DOHH2 (cell line): ENCODE results near the gene BTBD1.

Source experiments
- H3F3A ChIP-seq: fragments of 200-600 bp; sonication (generic), shearing (Covaris generic); 2 replicates; pipeline ENCODE4 v1.6.0; 2016; ENCODE audit warnings: antibody characterized with exemption, mild to moderate bottlenecking; ENCODE audit not compliant: control insufficient read depth, insufficient read depth
- H3K27ac ChIP-seq: fragments of 200-600 bp; sonication (generic); 2 replicates; pipeline ENCODE4 v1.5.1; 2014; ENCODE audit warnings: low read depth, mild to moderate bottlenecking, low read length, moderate library complexity
- H3K27me3 ChIP-seq: fragments of 200-600 bp; sonication (generic); 2 replicates; pipeline ENCODE4 v1.6.1; 2014; ENCODE audit warnings: mild to moderate bottlenecking, low read length, mixed read lengths; ENCODE audit not compliant: control insufficient read depth
- H3K36me3 ChIP-seq: fragments of 200-600 bp; sonication (generic); 2 replicates; pipeline ENCODE4 v1.6.1; 2014; ENCODE audit warnings: mild to moderate bottlenecking, low read length, moderate library complexity, mixed read lengths; ENCODE audit not compliant: control insufficient read depth
- H3K4me1 ChIP-seq: fragments of 200-600 bp; sonication (generic); 2 replicates; pipeline ENCODE4 v1.6.1; 2014; ENCODE audit warnings: mild to moderate bottlenecking, low read length, mixed read lengths; ENCODE audit not compliant: control insufficient read depth
- H3K4me2 ChIP-seq: fragments of 200-600 bp; sonication (generic); 2 replicates; pipeline ENCODE4 v1.6.0; 2014; ENCODE audit warnings: mild to moderate bottlenecking, low read length, moderate library complexity
- H3K4me3 ChIP-seq: fragments of 200-600 bp; sonication (generic); 2 replicates; pipeline ENCODE4 v1.5.1; 2014; ENCODE audit warnings: mild to moderate bottlenecking, low read length, mixed read lengths
- H3K79me2 ChIP-seq: fragments of 200-600 bp; sonication (generic); 2 replicates; pipeline ENCODE4 v1.6.1; 2014; ENCODE audit warnings: mild to moderate bottlenecking, low read length, mixed read lengths; ENCODE audit not compliant: control insufficient read depth
- H3K9me2 ChIP-seq: fragments of 200-600 bp; sonication (generic); replicated peaks from 2 replicates; pipeline ENCODE4 v1.6.1; 2014; ENCODE audit warnings: mild to moderate bottlenecking, low read length, mixed read lengths; ENCODE audit not compliant: control insufficient read depth
- H3K9me3 ChIP-seq: fragments of 200-600 bp; sonication (generic); 2 replicates; pipeline ENCODE4 v1.6.1; 2014; ENCODE audit warnings: antibody characterized with exemption, low read length, mixed read lengths; ENCODE audit not compliant: control insufficient read depth, insufficient read depth
- H4K20me1 ChIP-seq: fragments of 200-600 bp; sonication (generic); 2 replicates; pipeline ENCODE4 v1.6.0; 2014; ENCODE audit warnings: low read depth, mild to moderate bottlenecking, antibody characterized with exemption, low read length, moderate library complexity; ENCODE audit not compliant: control insufficient read depth, insufficient read depth
- EZH2phosphoT487 ChIP-seq: fragments of 200-600 bp; sonication (generic); IDR thresholded peaks from 2 replicates; pipeline ENCODE4 v1.6.1; 2017; ENCODE audit warnings: borderline replicate concordance, mild to moderate bottlenecking, antibody characterized with exemption, low read length, moderate library complexity, mixed read lengths
- TF ChIP-seq, protein P1 (sequence below): fragments of 200-600 bp; sonication (generic); IDR thresholded peaks from one replicate; pipeline ENCODE4 v1.5.1; 2014; ENCODE audit warnings: antibody characterized with exemption, mild to moderate bottlenecking, low read depth, low read length; ENCODE audit not compliant: poor library complexity, severe bottlenecking

The BTBD1 gene

DNA sequence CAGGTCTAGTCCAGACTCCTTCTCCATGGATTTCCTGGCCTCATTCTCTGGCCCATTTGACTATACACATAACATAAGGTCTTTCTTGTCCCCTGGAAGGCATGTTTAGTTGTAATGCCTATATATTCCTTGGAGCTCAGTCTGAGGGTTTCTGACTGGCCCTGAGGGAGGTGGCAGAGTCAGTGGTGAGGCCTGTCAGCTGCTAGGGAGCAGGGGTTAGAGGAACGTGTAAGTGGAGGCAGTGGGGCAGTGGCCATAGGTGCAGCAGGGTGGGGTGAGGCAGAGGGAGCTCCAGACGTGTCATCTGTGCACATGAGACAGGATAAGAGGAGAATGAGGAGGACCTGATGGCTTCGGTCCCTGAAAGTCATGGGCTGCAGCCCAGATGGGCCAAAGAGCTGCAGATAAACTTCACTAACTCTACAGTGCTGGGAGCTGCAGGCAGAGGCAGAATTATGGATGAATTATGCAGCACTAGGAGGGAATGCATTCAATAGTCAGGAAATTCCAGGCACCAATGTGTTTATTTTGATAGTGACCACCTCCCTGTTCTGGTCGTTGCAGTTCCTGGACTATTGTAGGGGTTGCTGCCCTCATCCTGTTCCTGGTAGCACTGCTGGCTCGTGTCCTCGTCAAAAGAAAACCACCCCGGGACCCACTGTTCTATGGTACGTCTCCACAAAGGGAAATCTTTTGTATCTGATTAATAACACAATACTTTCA is 45.3 kb upstream of the BTBD1 start:
- H3K9me3 ChIP-seq: no peaks in the 10 kb centered on the region
- peaks cover 14% of the 10 kb centered on the region for H3K4me1 ChIP-seq
- H3K27me3 ChIP-seq: peaks cover 7% of the 10 kb centered on the region; the same call in 1 of the 2 replicates
- TF ChIP-seq EZH2phosphoT487: no peak
- TF ChIP-seq, protein P1, sequence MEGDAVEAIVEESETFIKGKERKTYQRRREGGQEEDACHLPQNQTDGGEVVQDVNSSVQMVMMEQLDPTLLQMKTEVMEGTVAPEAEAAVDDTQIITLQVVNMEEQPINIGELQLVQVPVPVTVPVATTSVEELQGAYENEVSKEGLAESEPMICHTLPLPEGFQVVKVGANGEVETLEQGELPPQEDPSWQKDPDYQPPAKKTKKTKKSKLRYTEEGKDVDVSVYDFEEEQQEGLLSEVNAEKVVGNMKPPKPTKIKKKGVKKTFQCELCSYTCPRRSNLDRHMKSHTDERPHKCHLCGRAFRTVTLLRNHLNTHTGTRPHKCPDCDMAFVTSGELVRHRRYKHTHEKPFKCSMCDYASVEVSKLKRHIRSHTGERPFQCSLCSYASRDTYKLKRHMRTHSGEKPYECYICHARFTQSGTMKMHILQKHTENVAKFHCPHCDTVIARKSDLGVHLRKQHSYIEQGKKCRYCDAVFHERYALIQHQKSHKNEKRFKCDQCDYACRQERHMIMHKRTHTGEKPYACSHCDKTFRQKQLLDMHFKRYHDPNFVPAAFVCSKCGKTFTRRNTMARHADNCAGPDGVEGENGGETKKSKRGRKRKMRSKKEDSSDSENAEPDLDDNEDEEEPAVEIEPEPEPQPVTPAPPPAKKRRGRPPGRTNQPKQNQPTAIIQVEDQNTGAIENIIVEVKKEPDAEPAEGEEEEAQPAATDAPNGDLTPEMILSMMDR: no peak
- H4K20me1 ChIP-seq: no peaks in the 10 kb centered on the region
- H3K4me3 ChIP-seq: no peak overlapping the region
- no peak overlapping the region for H3K27ac ChIP-seq
- H3K9me2 ChIP-seq: no peaks in the 10 kb centered on the region
- no peaks in the 10 kb centered on the region for H3K36me3 ChIP-seq
- H3K79me2 ChIP-seq: no peaks in the 10 kb centered on the region
- H3K4me2 ChIP-seq: no peak overlapping the region
- H3F3A ChIP-seq: no peaks in the 10 kb centered on the region

DNA sequence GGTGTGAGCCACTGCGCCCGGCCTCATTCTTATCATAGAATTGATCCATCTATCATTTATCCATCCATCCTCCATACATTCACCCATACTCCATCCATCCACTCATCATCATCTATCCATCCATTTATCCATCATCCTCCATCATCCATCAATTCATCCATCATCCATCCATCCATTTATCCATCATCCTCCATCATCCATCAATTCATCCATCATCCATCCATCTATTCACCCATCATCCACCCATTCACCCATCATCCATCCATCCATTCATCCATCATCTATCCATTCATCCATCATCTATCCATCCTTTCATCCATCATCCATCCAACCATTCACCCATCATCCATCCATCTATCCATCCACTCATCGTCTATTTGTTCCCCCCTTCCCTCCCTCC is 44.1 kb upstream of the BTBD1 start:
- Histone ChIP-seq H3K4me2 (no peak overlapping the region), H3K4me1 (peaks cover 14% of the 10 kb centered on the region), H3F3A (no peaks in the 10 kb centered on the region), H3K36me3 (no peaks in the 10 kb centered on the region), H3K4me3 (no peak overlapping the region), H3K9me2 (no peaks in the 10 kb centered on the region), H3K27ac (no peak overlapping the region), H4K20me1 (no peaks in the 10 kb centered on the region), H3K79me2 (no peaks in the 10 kb centered on the region), H3K27me3 (peaks cover 11% of the 10 kb centered on the region; the same call in 1 of the 2 replicates), H3K9me3 (no peaks in the 10 kb centered on the region)
- TF ChIP-seq EZH2phosphoT487: no peak
- TF ChIP-seq, protein P1: no peak

DNA sequence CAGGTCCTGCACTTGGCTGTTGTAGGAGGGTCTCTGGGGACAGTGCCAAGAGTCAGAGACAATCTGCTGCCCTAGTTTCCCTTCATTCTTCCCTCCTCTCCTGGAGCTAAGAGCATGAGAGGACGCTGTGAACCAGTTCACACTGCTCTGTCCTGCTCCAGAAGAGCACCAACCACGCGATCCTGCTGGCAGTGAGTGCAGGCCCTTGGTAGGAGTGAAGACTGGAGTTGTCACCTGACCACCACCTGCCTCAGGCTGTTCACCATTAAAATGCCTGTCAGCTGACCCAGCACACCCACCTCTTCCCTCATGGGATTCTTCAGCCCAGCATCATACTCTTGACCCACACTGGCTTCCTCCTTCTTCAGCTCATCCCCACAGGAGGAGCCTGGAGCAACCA is 43.3 kb upstream of the BTBD1 start:
- peaks cover 14% of the 10 kb centered on the region for H3K4me1 ChIP-seq
- peaks cover 11% of the 10 kb centered on the region; the same call in 1 of the 2 replicates for H3K27me3 ChIP-seq
- no peak overlapping the region for H3K27ac ChIP-seq
- TF ChIP-seq EZH2phosphoT487: no peak
- TF ChIP-seq, protein P1: no peak
- H3K4me2 ChIP-seq: no peak overlapping the region
- no peaks in the 10 kb centered on the region for H4K20me1 ChIP-seq
- no peaks in the 10 kb centered on the region for H3K9me3 ChIP-seq
- no peak overlapping the region for H3K4me3 ChIP-seq
- no peaks in the 10 kb centered on the region for H3F3A ChIP-seq
- H3K36me3 ChIP-seq: no peaks in the 10 kb centered on the region
- H3K79me2 ChIP-seq: no peaks in the 10 kb centered on the region
- H3K9me2 ChIP-seq: no peaks in the 10 kb centered on the region
